Measurements from ENCODE around the gene OMD.

OMD gene

GRCh38 chr9:92424340-92424739, at the start of gene OMD:
OMD (minus strand) TSS chr9:92424471; CDS start chr9:92417558, 6,913 bp downstream.
- Histone ChIP-seq H3K27me3 (ENCODE audit: control insufficient read depth, insufficient read depth, low read length) (no peaks in the 10 kb centered on the region), H3K9ac (ENCODE audit: low read length) (no peak within 1 kb of the TSS), H3K4me1 (ENCODE audit: control insufficient read depth, insufficient read depth, low read length) (no peaks in the 10 kb centered on the region), H3K27ac (ENCODE audit: low read depth, low read length) (no peak within 1 kb of the TSS), H3K4me3 (ENCODE audit: low read depth, low read length) (no peak within 1 kb of the TSS), H3K36me3 (ENCODE audit: control insufficient read depth, insufficient read depth, low read length) (no peaks in the 10 kb centered on the region), H3K9me3 (ENCODE audit: control insufficient read depth, insufficient read depth, low read depth, low read length) (no peaks in the 10 kb centered on the region)

- Histone ChIP-seq H3K9me3 (ENCODE audit: control insufficient read depth, insufficient read depth, low read depth, low read length) (no peaks in the 10 kb centered on the region), H3K36me3 (ENCODE audit: control insufficient read depth, insufficient read depth, low read length) (no peaks in the 10 kb centered on the region), H3K9ac (ENCODE audit: low read length) (no peak overlapping the region), H3K27me3 (ENCODE audit: control insufficient read depth, insufficient read depth, low read length) (no peaks in the 10 kb centered on the region), H3K27ac (ENCODE audit: low read depth, low read length) (no peak overlapping the region), H3K4me1 (ENCODE audit: control insufficient read depth, insufficient read depth, low read length) (peaks cover 3% of the 10 kb centered on the region; the same call in 1 of the 2 replicates), H3K4me3 (ENCODE audit: low read depth, low read length) (no peak overlapping the region)
These were observed 43.9 kb upstream of the OMD start for GRCh38 chr9:92468206-92468605.

- Histone ChIP-seq H3K9ac (ENCODE audit: low read length) (no peak overlapping the region), H3K36me3 (ENCODE audit: control insufficient read depth, insufficient read depth, low read length) (no peaks in the 10 kb centered on the region), H3K4me3 (ENCODE audit: low read depth, low read length) (no peak overlapping the region), H3K9me3 (ENCODE audit: control insufficient read depth, insufficient read depth, low read depth, low read length) (no peaks in the 10 kb centered on the region), H3K4me1 (ENCODE audit: control insufficient read depth, insufficient read depth, low read length) (peaks cover 8% of the 10 kb centered on the region; the same call in 1 of the 2 replicates), H3K27ac (ENCODE audit: low read depth, low read length) (no peak overlapping the region), H3K27me3 (ENCODE audit: control insufficient read depth, insufficient read depth, low read length) (no peaks in the 10 kb centered on the region)
These were observed 43.2 kb upstream of the OMD start for GRCh38 chr9:92467511-92467910.

GRCh38 chr9:92467041-92467440, 42.8 kb upstream of the OMD start:
- Histone ChIP-seq H3K9ac (ENCODE audit: low read length) (no peak overlapping the region), H3K36me3 (ENCODE audit: control insufficient read depth, insufficient read depth, low read length) (no peaks in the 10 kb centered on the region), H3K27me3 (ENCODE audit: control insufficient read depth, insufficient read depth, low read length) (no peaks in the 10 kb centered on the region), H3K4me3 (ENCODE audit: low read depth, low read length) (no peak overlapping the region), H3K9me3 (ENCODE audit: control insufficient read depth, insufficient read depth, low read depth, low read length) (no peaks in the 10 kb centered on the region), H3K27ac (ENCODE audit: low read depth, low read length) (no peak overlapping the region), H3K4me1 (ENCODE audit: control insufficient read depth, insufficient read depth, low read length) (peaks cover 8% of the 10 kb centered on the region; the same call in 1 of the 2 replicates)

- Histone ChIP-seq H3K27me3 (ENCODE audit: control insufficient read depth, insufficient read depth, low read length) (no peaks in the 10 kb centered on the region), H3K4me3 (ENCODE audit: low read depth, low read length) (no peak overlapping the region), H3K27ac (ENCODE audit: low read depth, low read length) (no peak overlapping the region), H3K4me1 (ENCODE audit: control insufficient read depth, insufficient read depth, low read length) (peaks cover 8% of the 10 kb centered on the region; the same call in 1 of the 2 replicates), H3K9ac (ENCODE audit: low read length) (no peak overlapping the region), H3K9me3 (ENCODE audit: control insufficient read depth, insufficient read depth, low read depth, low read length) (no peaks in the 10 kb centered on the region), H3K36me3 (ENCODE audit: control insufficient read depth, insufficient read depth, low read length) (no peaks in the 10 kb centered on the region)
These were observed 39.7 kb upstream of the OMD start for GRCh38 chr9:92463984-92464383.

GRCh38 chr9:92463387-92463786, 39.1 kb upstream of the OMD start:
- H3K27me3 ChIP-seq (ENCODE audit: control insufficient read depth, insufficient read depth, low read length), result no peaks in the 10 kb centered on the region
- no peak overlapping the region for H3K27ac ChIP-seq (ENCODE audit: low read depth, low read length)
- no peaks in the 10 kb centered on the region for H3K36me3 ChIP-seq (ENCODE audit: control insufficient read depth, insufficient read depth, low read length)
- no peaks in the 10 kb centered on the region for H3K9me3 ChIP-seq (ENCODE audit: control insufficient read depth, insufficient read depth, low read depth, low read length)
- no peak overlapping the region for H3K9ac ChIP-seq (ENCODE audit: low read length)
- peaks cover 8% of the 10 kb centered on the region; the same call in 1 of the 2 replicates for H3K4me1 ChIP-seq (ENCODE audit: control insufficient read depth, insufficient read depth, low read length)
- no peak overlapping the region for H3K4me3 ChIP-seq (ENCODE audit: low read depth, low read length)

GRCh38 chr9:92457576-92457975, 33.3 kb upstream of the OMD start:
- H3K9me3 ChIP-seq (ENCODE audit: control insufficient read depth, insufficient read depth, low read depth, low read length), result no peaks in the 10 kb centered on the region
- no peaks in the 10 kb centered on the region for H3K27me3 ChIP-seq (ENCODE audit: control insufficient read depth, insufficient read depth, low read length)
- H3K36me3 ChIP-seq (ENCODE audit: control insufficient read depth, insufficient read depth, low read length), result no peaks in the 10 kb centered on the region
- H3K4me1 ChIP-seq (ENCODE audit: control insufficient read depth, insufficient read depth, low read length), result no peaks in the 10 kb centered on the region
- H3K9ac ChIP-seq (ENCODE audit: low read length), result no peak overlapping the region
- H3K4me3 ChIP-seq (ENCODE audit: low read depth, low read length), result no peak overlapping the region
- no peak overlapping the region for H3K27ac ChIP-seq (ENCODE audit: low read depth, low read length)

GRCh38 chr9:92455217-92455616, 30.9 kb upstream of the OMD start:
- Histone ChIP-seq H3K27ac (ENCODE audit: low read depth, low read length) (no peak overlapping the region), H3K9ac (ENCODE audit: low read length) (no peak overlapping the region), H3K36me3 (ENCODE audit: control insufficient read depth, insufficient read depth, low read length) (no peaks in the 10 kb centered on the region), H3K27me3 (ENCODE audit: control insufficient read depth, insufficient read depth, low read length) (no peaks in the 10 kb centered on the region), H3K4me3 (ENCODE audit: low read depth, low read length) (no peak overlapping the region), H3K4me1 (ENCODE audit: control insufficient read depth, insufficient read depth, low read length) (no peaks in the 10 kb centered on the region), H3K9me3 (ENCODE audit: control insufficient read depth, insufficient read depth, low read depth, low read length) (no peaks in the 10 kb centered on the region)

- H3K4me3 ChIP-seq (ENCODE audit: low read depth, low read length), result no peak overlapping the region
- no peaks in the 10 kb centered on the region for H3K9me3 ChIP-seq (ENCODE audit: control insufficient read depth, insufficient read depth, low read depth, low read length)
- no peak overlapping the region for H3K9ac ChIP-seq (ENCODE audit: low read length)
- no peaks in the 10 kb centered on the region for H3K36me3 ChIP-seq (ENCODE audit: control insufficient read depth, insufficient read depth, low read length)
- H3K27me3 ChIP-seq (ENCODE audit: control insufficient read depth, insufficient read depth, low read length), result no peaks in the 10 kb centered on the region
- H3K27ac ChIP-seq (ENCODE audit: low read depth, low read length), result no peak overlapping the region
- peaks cover 7% of the 10 kb centered on the region; the same call in 1 of the 2 replicates for H3K4me1 ChIP-seq (ENCODE audit: control insufficient read depth, insufficient read depth, low read length)
These were observed 22.3 kb upstream of the OMD start for GRCh38 chr9:92446536-92446935.

GRCh38 chr9:92444841-92445240, 20.6 kb upstream of the OMD start:
- Histone ChIP-seq H3K9me3 (ENCODE audit: control insufficient read depth, insufficient read depth, low read depth, low read length) (no peaks in the 10 kb centered on the region), H3K36me3 (ENCODE audit: control insufficient read depth, insufficient read depth, low read length) (no peaks in the 10 kb centered on the region), H3K9ac (ENCODE audit: low read length) (no peak overlapping the region), H3K4me1 (ENCODE audit: control insufficient read depth, insufficient read depth, low read length) (peaks cover 7% of the 10 kb centered on the region; the same call in 1 of the 2 replicates), H3K27ac (ENCODE audit: low read depth, low read length) (no peak overlapping the region), H3K27me3 (ENCODE audit: control insufficient read depth, insufficient read depth, low read length) (no peaks in the 10 kb centered on the region), H3K4me3 (ENCODE audit: low read depth, low read length) (no peak overlapping the region)

- H3K27ac ChIP-seq (ENCODE audit: low read depth, low read length), result no peak overlapping the region
These were observed 16.4 kb upstream of the OMD start for GRCh38 chr9:92440751-92441046.

More at GRCh38 chr9:92440751-92441046, 16.4 kb upstream of the OMD start:
- H3K9ac ChIP-seq (ENCODE audit: low read length), result no peak overlapping the region
- no peaks in the 10 kb centered on the region for H3K9me3 ChIP-seq (ENCODE audit: control insufficient read depth, insufficient read depth, low read depth, low read length)
- H3K27me3 ChIP-seq (ENCODE audit: control insufficient read depth, insufficient read depth, low read length), result no peaks in the 10 kb centered on the region
- no peak overlapping the region for H3K4me3 ChIP-seq (ENCODE audit: low read depth, low read length)
- H3K36me3 ChIP-seq (ENCODE audit: control insufficient read depth, insufficient read depth, low read length), result no peaks in the 10 kb centered on the region
- H3K4me1 ChIP-seq (ENCODE audit: control insufficient read depth, insufficient read depth, low read length), result no peaks in the 10 kb centered on the region

All from HUES6 (cell line).